Endodermal cell (in vitro differentiated cells): ENCODE data around the gene ACSF2. TPM values are rescaled to one million over a fixed set of nuclear protein-coding genes. Genes with fewer than 3 reads are reported as not detected.

Experiments used
- DNase-seq: peaks from one replicate; pipeline ENCODE4 v3.0.0-alpha.2; 2017
- H3K27ac ChIP-seq: 2 replicates; pipeline ENCODE4 v1.5.1; 2013; ENCODE audit warnings: mild to moderate bottlenecking, low read depth, low read length, moderate library complexity
- H3K27me3 ChIP-seq: 2 replicates; pipeline ENCODE4 v1.6.1; 2013; ENCODE audit warnings: mild to moderate bottlenecking, low read length, moderate library complexity; ENCODE audit not compliant: insufficient read depth, control insufficient read depth, poor library complexity, severe bottlenecking
- H3K36me3 ChIP-seq: 2 replicates; pipeline ENCODE4 v1.7.0; 2013; ENCODE audit warnings: mild to moderate bottlenecking, low read length, moderate library complexity; ENCODE audit not compliant: control insufficient read depth, insufficient read depth
- H3K4me1 ChIP-seq: one replicate; pipeline ENCODE4 v1.7.0; 2013; ENCODE audit warnings: low read length; ENCODE audit not compliant: control insufficient read depth, insufficient read depth
- H3K4me3 ChIP-seq: 2 replicates; pipeline ENCODE4 v1.5.1; 2013; ENCODE audit warnings: mild to moderate bottlenecking, low read length, moderate library complexity
- H3K9ac ChIP-seq: 2 replicates; pipeline ENCODE4 v1.6.1; 2013; ENCODE audit warnings: mild to moderate bottlenecking, low read length, moderate library complexity; ENCODE audit not compliant: poor library complexity, severe bottlenecking; ENCODE audit errors: extremely low read depth
- H3K9me3 ChIP-seq: 2 replicates; pipeline ENCODE4 v1.6.1; 2013; ENCODE audit warnings: mild to moderate bottlenecking, low read length, moderate library complexity; ENCODE audit not compliant: control insufficient read depth
- H3K27ac Mint-ChIP-seq: 2 replicates; pipeline ENCODE4 v1.8.0; 2020; ENCODE audit warnings: mixed read lengths
- H3K27me3 Mint-ChIP-seq: 2 replicates; pipeline ENCODE4 v1.8.0; 2021; ENCODE audit warnings: mild to moderate bottlenecking, mixed read lengths; ENCODE audit not compliant: insufficient read depth
- H3K36me3 Mint-ChIP-seq: 2 replicates; pipeline ENCODE4 v1.8.0; 2020; ENCODE audit warnings: low read depth, mixed read lengths
- H3K4me1 Mint-ChIP-seq: 2 replicates; pipeline ENCODE4 v1.8.0; 2020; ENCODE audit warnings: mixed read lengths
- H3K4me3 Mint-ChIP-seq: 2 replicates; pipeline ENCODE4 v1.8.0; 2020; ENCODE audit warnings: mild to moderate bottlenecking, moderate library complexity, mixed read lengths
- H3K9me3 Mint-ChIP-seq: 2 replicates; pipeline ENCODE4 v1.8.0; 2020; ENCODE audit warnings: mild to moderate bottlenecking, mixed read lengths
- WGBS, 2 experiments: methylation state at CpG; one replicate each; pipeline versions ENCODE4 v1.1.5 to v1.1.7; 2013; ENCODE audit warnings: missing lambda C conversion rate in 2 of 2, mixed read lengths in 1 of 2; ENCODE audit not compliant: insufficient coverage in 1 of 2, insufficient read length in 1 of 2; 5-methylcytosine and 5-hydroxymethylcytosine counted together
- total RNA-seq, 2 donors: library from RNA; stranded (reverse); fragmentation: NEBNext Ultra II Directional in 1 of 2; extraction: Animal tissue kit (Norgen Biotek cat#: 25700) in 1 of 2; gene quantifications; 2 replicates in 1 of 2; 3 replicates in 1 of 2; pipeline ENCODE4 v1.2.1, GENCODE V29; 2021
- TF ChIP-seq, protein P1 (sequence below): fragments of 200-600 bp; sonication (generic); conservative IDR thresholded peaks from 2 replicates; pipeline ENCODE4 v1.5.0; 2021; ENCODE audit warnings: antibody characterized with exemption, mild to moderate bottlenecking

ACSF2 gene
- total RNA-seq, 2 donors from 2014 or later = 61.7 to 76.5 TPM

DNA sequence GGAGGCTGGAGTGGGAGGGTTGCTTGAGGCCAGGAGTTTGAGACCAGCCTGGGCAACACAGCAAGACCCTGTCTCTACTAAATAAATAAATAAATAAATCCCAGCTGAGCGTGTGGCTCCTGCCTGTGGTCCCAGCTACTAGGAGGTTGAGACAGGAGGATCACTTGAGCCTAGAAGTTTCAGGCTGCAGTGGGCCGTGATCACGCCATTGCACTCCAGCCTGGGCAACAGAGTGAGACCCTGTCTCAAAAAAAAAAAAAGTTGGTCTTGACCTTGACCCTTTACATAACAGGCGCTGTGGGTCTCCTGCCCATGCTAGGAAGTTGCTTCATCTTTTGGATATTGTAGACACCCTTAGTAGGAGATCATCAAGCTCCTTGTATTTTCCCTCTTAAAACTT lies 11.4 kb downstream of the ACSF2 start:
- Mint-ChIP-seq H3K27ac (no peak overlapping the region), H3K4me1 (peaks cover 4% of the 10 kb centered on the region), H3K27me3 (no peaks in the 10 kb centered on the region), H3K4me3 (no peak overlapping the region), H3K36me3 (peaks cover 28% of the 10 kb centered on the region), H3K9me3 (no peaks in the 10 kb centered on the region)
- Histone ChIP-seq H3K27me3 (no peaks in the 10 kb centered on the region), H3K4me1 (no peaks in the 10 kb centered on the region), H3K9me3 (no peaks in the 10 kb centered on the region), H3K9ac (no peak overlapping the region), H3K4me3 (no peak overlapping the region), H3K27ac (no peak overlapping the region), H3K36me3 (no peaks in the 10 kb centered on the region)
- 89 to 98% methylated on average over 4 of the region's 4 CpGs for WGBS, 2 experiments
- no peak for DNase-seq
- TF ChIP-seq, protein P1, sequence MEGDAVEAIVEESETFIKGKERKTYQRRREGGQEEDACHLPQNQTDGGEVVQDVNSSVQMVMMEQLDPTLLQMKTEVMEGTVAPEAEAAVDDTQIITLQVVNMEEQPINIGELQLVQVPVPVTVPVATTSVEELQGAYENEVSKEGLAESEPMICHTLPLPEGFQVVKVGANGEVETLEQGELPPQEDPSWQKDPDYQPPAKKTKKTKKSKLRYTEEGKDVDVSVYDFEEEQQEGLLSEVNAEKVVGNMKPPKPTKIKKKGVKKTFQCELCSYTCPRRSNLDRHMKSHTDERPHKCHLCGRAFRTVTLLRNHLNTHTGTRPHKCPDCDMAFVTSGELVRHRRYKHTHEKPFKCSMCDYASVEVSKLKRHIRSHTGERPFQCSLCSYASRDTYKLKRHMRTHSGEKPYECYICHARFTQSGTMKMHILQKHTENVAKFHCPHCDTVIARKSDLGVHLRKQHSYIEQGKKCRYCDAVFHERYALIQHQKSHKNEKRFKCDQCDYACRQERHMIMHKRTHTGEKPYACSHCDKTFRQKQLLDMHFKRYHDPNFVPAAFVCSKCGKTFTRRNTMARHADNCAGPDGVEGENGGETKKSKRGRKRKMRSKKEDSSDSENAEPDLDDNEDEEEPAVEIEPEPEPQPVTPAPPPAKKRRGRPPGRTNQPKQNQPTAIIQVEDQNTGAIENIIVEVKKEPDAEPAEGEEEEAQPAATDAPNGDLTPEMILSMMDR = no peak

DNA sequence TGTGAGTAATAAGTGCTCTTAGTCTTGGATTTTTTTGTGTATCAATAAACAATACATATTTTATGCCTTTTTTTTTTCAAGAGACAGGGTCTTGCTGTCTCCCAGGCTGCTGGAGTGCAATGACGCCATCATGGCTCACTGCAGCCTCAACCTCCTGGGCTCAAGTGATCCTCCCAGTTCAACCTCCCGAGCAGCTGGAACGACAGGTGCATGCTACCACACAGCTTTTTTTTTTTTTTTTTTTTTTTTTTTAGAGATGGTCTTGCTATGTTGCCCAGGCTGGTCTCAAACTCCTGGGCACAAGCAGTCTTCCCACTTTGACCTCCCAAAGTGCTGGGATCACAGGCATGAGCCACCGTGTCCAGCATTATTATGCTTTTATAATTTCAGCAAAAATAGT lies 13.0 kb downstream of the ACSF2 start:
- no peaks in the 10 kb centered on the region for H3K27me3 ChIP-seq
- H3K4me3 ChIP-seq = no peak overlapping the region
- no peak overlapping the region for H3K4me3 Mint-ChIP-seq
- TF ChIP-seq, protein P1 = no peak
- H3K27me3 Mint-ChIP-seq = no peaks in the 10 kb centered on the region
- peaks cover 14% of the 10 kb centered on the region for H3K4me1 Mint-ChIP-seq
- H3K9ac ChIP-seq = no peak overlapping the region
- no peaks in the 10 kb centered on the region for H3K9me3 ChIP-seq
- WGBS, 2 experiments = 97 to 100% methylated on average over 1 of the region's 4 CpGs
- no peaks in the 10 kb centered on the region for H3K9me3 Mint-ChIP-seq
- no peaks in the 10 kb centered on the region for H3K36me3 ChIP-seq
- no peaks in the 10 kb centered on the region for H3K4me1 ChIP-seq
- no peak overlapping the region for H3K27ac ChIP-seq
- H3K36me3 Mint-ChIP-seq = peaks cover 22% of the 10 kb centered on the region
- no peak overlapping the region for H3K27ac Mint-ChIP-seq
- no peak for DNase-seq

- 91 to 92% methylated on average over 2 to 4 of the region's 4 CpGs for whole genome bisulfite sequencing, 2 experiments
- H3K36me3 Mint-ChIP-seq = peaks cover 20% of the 10 kb centered on the region
These were observed 14.3 kb downstream of the ACSF2 start for GRCh38 chr17:50440172-50440837.

More at GRCh38 chr17:50440172-50440837, 14.3 kb downstream of the ACSF2 start:
- no peak for DNase-seq
- H3K9me3 ChIP-seq = no peaks in the 10 kb centered on the region
- no peaks in the 10 kb centered on the region for H3K4me1 ChIP-seq
- H3K27ac Mint-ChIP-seq = no peak overlapping the region
- H3K36me3 ChIP-seq = no peaks in the 10 kb centered on the region
- no peak overlapping the region for H3K27ac ChIP-seq
- TF ChIP-seq, protein P1 = no peak
- peaks cover 21% of the 10 kb centered on the region for H3K4me1 Mint-ChIP-seq
- H3K4me3 Mint-ChIP-seq = no peak overlapping the region
- H3K27me3 ChIP-seq = no peaks in the 10 kb centered on the region
- H3K9me3 Mint-ChIP-seq = no peaks in the 10 kb centered on the region
- H3K27me3 Mint-ChIP-seq = no peaks in the 10 kb centered on the region
- no peak overlapping the region for H3K4me3 ChIP-seq
- no peak overlapping the region for H3K9ac ChIP-seq
